Activated CD4-positive, CD25-positive, alpha-beta regulatory T cell (primary cell): Measurements from ENCODE around the gene MICOS13.
"Not testable (repeated sequence)": the region's sequence is repeated elsewhere in the genome, so short reads cannot be mapped to it uniquely, and the experiment has no call there.

ENCODE experiments used
- DNase-seq, 4 experiments: peaks; one replicate each; lab custom pipeline; 2025; lab: John Stamatoyannopoulos, UW

The MICOS13 gene, protein sequence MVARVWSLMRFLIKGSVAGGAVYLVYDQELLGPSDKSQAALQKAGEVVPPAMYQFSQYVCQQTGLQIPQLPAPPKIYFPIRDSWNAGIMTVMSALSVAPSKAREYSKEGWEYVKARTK

DNA sequence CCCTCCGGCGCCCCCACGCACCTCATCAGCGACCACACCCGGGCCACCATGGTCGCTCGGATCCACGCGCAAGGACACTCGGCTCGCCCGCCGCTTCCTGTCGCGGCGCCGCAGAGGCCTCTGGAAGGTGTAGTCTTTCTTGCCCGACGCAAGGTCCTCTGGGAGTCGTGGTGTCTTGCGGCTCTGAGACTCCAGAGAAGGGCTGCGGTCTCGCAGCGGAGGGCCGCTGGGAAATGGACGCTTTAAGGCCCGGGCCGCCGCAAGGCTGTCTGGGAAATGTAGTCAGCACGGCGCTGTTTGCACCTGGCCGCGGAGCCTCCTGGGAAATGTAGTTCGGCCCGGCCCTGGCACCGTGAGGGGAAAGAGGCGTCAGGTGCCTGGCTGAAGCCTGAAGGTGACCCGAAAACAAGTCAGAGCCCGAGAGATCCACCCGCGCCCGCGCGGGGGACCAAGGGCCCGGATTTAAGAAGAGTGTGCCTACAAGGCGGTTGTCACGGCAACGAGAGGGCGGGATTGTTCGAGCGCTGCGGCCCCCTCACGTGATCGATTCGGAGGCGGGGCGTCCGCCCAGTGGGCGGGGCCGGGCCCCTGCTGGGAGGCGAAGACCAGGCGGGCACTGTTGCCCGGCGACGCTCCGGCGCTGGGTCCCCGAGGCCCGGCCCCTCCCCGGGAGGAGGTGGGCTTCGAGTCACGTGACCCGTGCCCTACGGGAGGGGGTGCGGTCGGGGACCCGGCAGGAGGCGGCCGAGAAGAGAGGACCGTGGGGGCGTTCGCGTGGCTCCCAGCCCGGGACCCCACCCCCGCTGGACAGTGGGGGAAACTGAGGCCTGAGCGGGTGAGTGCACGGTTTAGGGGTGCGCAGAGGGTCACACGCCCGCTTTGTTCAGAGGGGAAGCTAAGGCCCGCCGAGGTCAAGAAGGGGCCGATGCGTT lies at the start of gene MICOS13, which contains the start of gene HSD11B1L:
Gene MICOS13 (minus strand): TSS at position 80 of the 932 bp plus-strand sequence. CDS start 30 bp downstream, at position 50.
Gene HSD11B1L (plus strand): TSS at position 591 of the 932 bp plus-strand sequence. CDS start 3,806 bp downstream, outside the sequence.
- DNase-seq, result peak; percentile 96 to 99 (median 97)

DNA sequence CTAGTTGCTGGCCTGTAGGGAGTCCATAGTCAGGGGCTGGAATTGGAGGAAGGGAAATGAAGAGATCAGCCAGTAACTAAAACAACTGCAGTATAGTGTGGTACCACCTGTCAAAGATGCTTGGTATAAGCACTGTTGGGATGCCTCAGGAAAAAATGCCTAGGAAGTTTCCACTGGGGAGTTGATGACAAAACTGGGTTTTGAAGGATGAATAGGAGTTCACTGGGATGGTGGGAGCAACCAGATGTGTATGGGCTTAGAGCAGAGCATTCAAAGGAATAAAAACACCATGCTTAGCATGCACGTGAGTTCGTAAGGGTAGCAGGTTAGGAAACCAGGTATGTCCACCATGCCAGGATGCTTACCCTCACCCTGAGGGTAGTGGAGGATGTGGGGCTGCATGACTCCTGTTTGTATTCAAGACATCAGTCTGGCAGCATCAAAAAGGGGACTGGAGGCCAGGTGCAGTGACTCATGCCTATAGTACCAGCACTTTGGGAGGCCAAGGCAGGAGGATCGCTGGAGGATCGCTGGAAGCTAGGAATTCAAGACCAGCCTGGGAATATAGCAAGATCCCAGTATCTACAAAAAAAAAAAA lies 47.2 kb upstream of the MICOS13 start:
- no peak for DNase-seq

DNA sequence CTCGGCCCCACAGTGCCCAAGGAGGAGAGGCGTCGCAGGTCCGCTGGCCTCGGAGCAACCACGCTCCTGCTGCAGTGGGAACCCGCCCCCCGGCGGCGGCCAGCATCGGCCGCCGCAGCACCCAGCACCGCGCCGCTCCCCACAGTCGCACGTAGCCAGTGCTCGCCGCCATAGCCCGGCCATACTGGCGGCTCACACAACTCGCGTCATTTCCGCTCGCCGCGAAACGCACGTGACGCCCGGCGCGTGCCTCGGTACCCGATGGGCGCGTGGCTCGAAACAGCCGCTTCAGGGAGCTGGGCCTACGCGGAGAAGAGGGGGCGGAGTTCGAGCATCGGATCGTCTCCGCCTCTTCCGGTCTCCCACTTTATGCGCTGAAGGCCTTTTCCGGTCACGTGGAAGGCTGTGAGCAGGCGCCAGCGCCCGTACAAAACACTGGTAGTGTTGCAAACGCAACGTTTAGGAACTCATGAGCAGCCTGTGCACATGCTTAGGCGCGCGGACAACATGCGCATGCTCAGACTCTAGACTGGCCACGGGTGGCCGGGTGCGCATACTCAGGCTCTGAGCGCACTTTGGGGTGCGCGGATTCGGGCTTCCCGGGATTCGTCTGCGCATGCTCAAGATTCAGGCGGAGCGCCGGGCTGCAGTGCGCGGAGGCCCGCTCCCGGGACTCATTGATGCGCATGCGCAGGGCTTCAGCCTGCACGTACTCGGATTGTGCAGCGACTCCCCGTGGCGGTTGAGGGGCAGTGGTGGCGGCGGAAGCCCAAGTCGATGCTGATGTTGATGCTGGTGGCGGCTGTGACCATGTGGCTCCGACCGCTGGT lies 39.9 kb upstream of the MICOS13 start, which contains the start of the genes CATSPERD and LONP1:
Gene CATSPERD (plus strand): TSS at position 677 of the 830 bp plus-strand sequence. CDS start 101 bp downstream, at position 778.
Gene LONP1 (minus strand): TSS at position 186 of the 830 bp plus-strand sequence. CDS start 14 bp downstream, at position 172.
- peak; percentile 93 to 96 (median 96) for DNase-seq

DNA sequence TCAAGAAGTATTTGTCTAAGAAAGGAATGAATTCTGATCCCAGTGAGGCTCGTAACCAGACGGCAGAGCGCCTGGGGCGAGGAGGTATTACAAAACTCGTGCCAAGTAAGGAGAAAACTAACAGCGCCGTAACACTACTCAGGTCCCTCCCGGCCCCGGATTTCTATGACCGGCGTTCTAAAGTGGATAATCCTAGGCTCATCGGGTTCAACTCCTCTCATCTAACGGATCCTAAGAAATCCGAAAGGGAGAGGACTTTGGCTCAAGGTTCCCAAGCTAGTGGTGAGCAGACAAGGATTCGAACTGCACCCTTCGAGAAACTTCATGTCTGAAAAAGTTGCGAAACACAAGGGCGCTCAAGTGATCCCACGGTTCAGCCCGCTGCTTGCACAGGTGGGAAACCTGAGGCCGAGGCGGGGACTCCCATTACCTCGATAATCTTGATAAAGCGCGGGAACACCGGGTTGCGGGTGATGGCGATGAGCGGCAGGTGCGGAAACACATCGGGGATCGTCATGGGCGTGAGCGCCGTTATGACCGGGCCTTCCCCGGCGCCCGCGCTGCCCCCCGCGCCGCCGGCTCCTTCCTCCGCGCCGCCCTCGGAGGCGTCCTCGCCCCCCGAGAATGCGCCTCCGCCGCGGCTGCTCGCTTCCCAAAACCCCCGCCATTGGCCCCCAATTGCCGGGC lies 39.1 kb upstream of the MICOS13 start:
- no peak for DNase-seq

DNA sequence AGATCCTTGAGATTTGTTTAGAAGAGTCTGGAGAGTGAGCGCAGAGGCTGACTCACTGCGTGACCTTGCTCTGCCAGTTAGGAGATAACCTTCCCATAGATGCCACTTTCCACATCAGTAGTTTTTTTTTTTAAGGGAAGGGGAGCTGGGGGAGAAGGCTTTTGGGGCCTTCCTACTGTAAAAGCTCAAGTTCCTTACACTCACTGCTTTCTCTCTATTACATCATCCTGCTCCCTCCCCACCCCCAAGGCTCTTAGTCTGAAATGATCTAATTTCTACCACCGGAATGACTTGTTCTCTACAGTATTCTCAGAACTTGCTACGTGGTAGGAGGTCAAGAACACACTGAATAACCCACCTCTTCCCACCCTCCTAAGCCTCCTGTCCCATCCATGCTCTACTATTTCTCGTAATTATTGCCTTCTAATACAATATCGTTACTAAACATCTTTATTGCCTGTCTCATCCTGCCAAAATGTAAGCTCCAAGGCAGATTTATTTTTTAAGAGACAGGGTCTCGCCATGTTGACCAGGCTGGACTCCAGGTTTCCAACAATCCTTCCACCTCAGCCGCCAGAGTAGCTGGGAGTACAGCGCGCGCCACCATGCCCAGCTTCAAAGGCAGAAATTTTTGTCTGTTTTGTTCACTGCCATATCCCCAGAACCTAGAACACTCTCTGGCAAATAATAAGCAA lies 38.4 kb upstream of the MICOS13 start:
- no peak for DNase-seq

DNA sequence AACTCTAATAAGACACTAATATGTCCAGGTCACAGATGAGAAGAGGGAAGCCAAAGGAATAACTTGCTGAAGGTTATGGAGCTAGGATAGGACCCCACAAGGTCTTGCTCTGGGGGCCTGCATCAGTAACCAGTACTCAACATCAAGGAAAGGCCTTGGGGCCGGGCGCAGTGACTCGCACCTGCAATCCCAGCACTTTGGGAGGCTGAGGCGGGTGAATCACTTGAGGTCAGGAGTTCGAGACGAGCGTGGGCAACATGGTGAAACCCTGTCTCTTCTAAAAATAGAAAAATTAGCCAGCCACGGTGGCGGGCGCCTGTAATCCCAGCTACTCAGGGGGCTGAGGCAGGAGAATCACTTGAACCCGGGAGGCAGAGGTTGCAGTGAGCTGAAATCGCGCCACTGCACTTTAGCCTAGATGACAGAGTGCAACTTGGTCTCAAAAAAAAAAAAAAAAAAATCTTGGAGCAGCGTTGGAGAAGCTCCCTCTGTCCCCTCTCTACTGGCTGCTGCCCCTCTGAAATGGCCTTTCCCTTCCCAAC lies 37.8 kb upstream of the MICOS13 start:
- DNase-seq, result peak in 1 of 4 experiments; percentile 36

DNA sequence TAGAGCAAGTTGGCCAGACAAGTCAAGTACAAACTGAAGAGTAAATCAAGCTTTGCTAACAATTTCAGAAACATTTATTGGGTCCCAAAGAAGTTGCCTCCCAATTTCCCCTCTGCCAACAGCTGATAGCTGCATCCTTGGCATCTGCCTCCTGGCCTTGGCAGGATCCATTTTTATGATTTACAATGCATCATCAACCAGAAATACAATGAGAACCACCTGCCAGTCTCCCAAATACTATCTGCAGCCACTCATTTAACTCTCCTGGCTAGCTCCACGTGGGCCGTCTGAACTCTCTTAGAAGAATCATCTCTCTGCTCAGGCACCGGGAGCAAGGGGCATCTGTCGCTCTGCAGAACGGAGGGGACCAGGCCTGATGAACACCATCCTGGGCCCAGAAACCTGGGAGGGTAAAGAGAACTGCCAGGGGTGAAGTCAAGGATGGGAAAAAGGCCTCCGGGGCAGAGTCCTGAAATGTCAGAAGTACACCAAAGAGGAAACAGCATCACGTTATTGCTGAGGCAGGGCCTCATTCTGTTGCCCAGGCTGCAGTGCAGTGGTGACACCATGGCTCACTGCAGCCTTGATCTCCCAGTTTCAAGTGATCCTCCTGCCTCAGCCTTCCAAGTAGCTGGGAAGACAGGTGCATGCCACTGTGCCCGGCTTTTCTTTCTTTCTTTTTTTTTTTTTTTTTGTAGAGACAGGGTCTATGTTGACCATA lies 37.1 kb upstream of the MICOS13 start:
- no peak for DNase-seq

DNA sequence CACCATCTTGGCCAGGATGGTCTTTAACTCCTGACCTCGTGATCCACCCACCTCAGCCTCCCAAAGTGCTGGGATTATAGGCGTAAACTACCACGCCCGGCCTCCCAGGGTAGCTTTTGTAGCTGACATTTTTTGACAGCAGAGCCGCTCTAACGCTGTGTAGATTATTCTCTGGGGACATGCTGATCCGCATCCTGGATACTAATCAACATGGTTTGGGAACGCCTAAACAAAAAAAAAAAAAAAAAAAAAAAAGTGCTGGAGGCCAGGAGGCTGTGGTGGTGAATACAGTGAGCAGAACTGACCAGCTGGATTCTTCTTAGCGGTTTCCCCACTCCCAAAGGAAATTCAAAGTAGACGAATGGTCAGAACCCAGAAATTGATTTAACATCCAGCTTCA lies 34.5 kb upstream of the MICOS13 start:
- DNase-seq, result no peak

DNA sequence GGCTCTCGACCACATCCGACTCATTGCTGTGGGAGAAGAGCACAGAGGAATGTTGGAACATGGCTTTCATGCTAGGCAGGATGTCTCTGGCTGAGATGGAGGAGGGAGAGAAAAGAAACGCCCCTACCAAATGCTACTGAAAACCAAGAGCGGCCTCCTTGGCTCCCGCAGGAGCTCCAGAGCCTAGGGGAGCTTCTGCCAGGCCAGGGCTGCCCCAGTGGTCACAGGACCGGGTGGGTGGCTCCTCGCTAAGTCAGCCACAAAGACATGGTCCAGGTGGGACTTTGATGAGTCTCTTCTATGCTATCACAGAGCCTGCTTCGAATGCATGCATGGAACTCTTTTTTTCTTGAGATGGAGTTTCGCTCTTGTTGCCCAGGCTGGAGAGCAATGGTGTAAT lies 32.9 kb upstream of the MICOS13 start:
- no peak for DNase-seq

DNA sequence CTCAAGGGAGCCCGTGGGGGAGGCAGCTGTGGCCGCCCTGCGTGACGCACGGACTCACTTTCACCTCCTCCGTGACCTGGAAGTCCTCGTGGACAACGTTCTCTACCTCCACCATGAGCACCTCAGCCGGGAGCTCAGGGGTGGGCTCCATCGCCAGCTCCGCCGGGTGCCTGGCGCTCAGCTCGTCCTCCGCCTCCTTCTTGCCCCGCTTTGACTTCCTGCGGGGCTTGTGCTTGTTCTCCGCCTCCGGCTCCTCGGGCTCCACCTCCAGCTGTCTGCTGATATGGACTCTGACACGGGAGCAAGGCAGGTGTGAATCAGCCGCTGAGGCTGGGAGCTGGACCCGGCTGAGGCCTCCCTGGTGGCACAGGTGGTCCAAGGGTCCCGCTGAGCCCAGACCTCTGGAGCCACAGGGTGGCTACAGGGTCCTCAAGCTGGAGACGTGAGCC lies 31.4 kb upstream of the MICOS13 start:
- no peak for DNase-seq

DNA sequence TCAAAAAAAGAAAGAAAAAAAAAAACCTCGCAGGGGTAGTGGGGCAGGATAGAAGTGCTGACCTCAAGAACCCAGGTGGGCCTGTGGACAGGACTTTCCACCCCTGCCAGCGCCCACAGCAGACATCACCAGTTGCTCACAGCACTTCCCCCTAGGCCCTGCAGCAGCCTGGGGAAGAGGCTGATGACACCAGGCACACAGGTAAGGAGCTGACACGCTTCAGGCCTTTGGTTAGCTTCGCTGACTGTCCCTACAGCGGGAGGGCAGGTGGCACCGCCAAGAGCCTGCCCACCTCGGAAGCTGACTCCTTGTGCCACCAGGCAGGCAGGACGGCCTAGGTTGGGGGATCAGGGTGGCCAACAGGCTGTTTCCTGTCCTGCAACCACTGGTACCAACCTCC lies 30.7 kb upstream of the MICOS13 start:
- DNase-seq, result no peak

DNA sequence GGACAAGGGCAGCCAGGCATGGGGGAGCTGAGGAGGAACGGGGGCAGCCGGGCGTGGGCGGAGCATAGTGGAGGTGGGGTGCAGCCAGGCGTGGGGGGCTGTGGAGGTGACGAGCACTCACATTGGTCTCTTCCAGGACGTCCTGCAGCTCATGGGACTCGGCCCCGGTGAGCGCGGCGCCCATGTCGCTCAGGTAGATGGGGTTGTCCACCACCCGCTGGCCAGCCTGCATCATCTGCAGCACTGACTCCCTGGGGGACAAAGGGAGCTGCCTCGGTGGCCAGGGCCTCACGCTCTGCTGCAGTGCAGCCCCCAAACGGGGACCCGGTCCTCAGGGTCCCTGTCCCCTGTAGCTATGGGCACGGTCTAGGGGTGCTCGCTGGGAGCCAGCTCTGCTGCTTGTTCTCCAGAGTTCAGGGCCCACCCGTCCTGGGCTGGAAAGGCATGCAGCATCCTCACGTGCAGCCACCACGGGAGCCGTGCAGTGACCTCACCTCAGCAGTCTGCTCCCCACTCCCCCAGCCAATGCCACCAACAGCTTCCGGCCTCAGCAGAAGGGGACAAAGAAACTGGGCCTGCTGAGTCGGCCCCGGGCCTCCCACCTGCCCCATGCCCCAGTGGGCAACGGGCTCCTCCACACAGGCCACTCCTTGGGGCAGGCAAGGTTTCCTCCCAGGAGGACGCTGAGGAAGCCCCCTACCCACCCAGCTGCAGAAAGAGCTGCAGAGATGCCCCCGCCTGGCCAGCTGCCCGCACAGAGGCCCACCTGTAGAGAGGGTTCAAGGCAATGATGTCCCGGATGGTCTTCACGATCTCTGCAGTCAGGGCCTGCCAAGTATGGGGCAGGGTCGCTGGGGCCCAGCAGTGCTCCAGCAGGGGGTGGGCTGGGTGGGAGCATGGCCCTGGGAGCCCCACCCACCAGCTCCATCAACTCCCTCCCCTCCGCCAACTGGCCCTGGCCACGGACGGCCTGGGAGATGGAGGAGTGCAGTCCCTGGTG lies 27.6 kb upstream of the MICOS13 start:
- no peak for DNase-seq

DNA sequence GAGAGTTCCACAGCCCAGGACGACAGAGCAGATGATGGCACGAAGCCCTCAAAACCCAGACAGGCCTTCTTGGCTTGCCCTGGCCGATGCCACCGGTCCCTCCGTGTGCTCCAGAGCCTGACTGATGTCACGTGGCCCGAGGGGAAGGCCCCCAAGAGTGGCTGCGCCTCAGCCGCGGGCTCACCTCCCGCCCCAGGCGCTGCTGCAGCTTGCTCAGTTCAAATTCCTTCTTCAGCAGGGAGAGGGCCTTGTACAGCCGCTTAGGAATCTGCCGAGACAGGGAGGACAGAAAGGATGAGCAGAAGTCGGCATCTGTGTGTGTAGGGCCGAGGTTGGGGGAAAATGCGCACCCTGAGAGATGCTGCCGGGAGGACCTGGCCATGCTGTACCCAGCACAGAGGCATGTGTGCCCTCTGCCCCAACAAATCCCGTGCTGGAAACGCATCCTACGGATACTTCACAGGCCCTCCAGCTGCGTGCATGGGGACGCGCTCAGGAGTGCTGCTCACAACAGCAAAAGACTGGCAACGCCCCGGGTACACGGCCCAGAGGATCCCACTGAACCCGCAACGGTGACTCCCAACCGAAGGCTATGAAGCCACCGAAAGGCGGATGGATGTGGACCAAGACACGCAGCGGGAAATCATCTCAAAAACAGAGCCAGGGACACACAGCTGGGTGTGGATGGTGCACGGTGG lies 26.7 kb upstream of the MICOS13 start:
- DNase-seq, result no peak

DNA sequence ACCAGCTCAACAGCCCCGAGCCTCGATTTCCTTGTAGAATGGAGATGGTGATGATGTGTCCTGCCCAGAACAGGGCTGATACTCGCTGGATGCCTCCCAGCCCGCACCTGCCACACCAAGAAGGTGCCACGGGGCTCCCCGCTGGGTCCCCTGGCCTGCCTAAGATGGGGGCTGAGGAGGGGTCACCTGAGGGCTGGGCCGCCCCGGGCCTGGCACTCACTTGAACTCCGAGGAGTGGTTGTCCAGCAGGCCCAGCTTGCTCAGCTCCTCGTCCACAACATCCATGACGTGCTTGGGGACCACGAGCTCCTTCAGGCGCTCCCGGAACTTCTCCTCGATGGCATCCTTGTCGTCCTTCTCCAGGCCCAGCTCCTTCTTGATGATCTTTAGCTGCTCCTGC lies 25.2 kb upstream of the MICOS13 start:
- no peak for DNase-seq

DNA sequence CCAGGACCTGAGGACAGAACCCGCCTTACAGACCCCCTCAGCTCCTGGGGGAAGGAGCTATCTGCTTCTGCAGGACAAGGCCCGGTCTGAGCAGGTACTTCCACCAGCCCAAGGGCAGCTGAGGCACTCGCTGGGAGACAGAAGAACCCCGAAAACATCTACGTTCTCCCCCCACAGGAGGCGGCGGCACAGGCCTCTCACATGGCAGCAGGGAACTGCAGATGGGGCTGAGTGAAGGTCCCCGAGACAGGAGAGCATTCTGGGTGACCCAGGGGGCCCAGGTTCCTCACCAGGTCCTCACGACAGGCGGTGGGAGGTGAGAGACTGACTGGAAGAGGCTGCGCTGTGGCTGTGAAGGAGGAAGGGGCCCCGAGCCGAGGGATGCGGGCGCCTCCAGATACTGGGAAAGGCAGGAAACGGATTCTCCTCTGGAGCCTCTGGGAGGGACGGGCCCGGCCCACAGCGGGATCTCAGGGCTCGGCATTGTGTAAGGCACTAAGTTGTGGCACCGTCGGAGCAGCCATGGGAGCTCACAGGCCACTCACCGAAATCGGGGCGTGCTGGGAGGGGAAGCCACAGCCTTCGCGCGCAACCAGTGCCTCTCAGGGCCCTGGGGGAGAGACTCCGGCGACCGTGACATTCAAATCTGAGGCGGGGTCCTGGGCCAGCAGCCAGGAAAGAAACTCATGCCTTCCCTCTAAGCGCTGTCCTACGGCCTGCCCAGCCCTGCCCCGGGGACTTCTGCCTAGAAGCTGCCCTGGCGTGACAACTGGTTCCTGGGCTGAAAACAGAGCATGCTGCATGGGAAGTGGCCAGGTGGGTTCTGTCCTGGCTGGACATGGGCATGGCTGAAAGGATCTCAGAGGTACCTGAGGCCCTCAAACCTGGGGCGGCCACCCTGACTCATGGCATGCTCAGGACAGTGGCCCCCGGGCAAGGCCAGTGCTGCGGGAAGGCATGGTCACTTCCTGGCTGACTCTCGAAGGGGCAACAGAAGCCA lies 23.8 kb upstream of the MICOS13 start:
- no peak for DNase-seq

DNA sequence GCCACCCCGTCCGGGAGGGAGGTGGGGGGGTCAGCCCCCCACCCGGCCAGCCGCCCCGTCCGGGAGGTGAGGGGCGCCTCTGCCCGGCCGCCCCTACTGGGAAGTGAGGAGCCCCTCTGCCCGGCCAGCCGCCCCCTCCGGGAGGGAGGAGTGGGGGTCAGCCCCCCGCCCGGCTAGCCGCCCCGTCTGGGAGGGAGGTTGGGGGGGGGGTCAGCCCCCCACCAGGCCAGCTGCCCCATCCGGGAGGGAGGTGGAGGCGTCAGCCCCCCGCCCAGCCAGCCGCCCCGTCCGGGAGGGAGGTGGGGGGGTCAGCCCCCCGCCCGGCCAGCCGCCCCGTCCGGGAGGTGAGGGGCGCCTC lies 21.7 kb upstream of the MICOS13 start:
- not testable (repeated sequence) for DNase-seq
